ENCODE measurements around the gene CCDC28A. TPM values are rescaled to one million over a fixed set of nuclear protein-coding genes. Genes with fewer than 3 reads are reported as not detected.

The CCDC28A gene
- total and polyA plus RNA-seq, 4 donors: 11.9 to 20.3 (median 16.1) TPM

- TF ChIP-seq SP1 (IDR thresholded peaks at IDR 0.05) (no peak), HNF4A (conservative IDR thresholded peaks at IDR 0.05) (no peak), JUND (IDR thresholded peaks at IDR 0.05) (no peak), RAD21 (IDR thresholded peaks at IDR 0.05) (no peak), RXRA (IDR thresholded peaks at IDR 0.05) (no peak), REST (IDR thresholded peaks at IDR 0.05) (no peak), ZBTB33 (IDR thresholded peaks at IDR 0.05) (no peak), ATF3 (IDR thresholded peaks at IDR 0.05) (no peak)
- no peak for DNase-seq (ENCODE audit: low spot score)
- Histone ChIP-seq H3K9me3 (ENCODE audit: control insufficient read depth in 4 of 4, low read length in 3 of 4) (no peaks in the 10 kb centered on the region), H3K9ac (ENCODE audit: low read depth in 1 of 2, low read length in 2 of 2) (no peak overlapping the region), H3K27me3 (ENCODE audit: control insufficient read depth in 4 of 4, insufficient read depth in 4 of 4, low read length in 3 of 4) (no peaks in the 10 kb centered on the region), H3K27ac (ENCODE audit: low read depth in 1 of 2, low read length in 2 of 2) (no peak overlapping the region), H3K36me3 (ENCODE audit: control insufficient read depth in 4 of 4, insufficient read depth in 3 of 4, low read depth in 1 of 4, low read length in 3 of 4) (no peaks in the 10 kb centered on the region), H3K4me3 (ENCODE audit: low read depth in 1 of 3, low read length in 3 of 3) (no peak overlapping the region), H3K4me1 (ENCODE audit: control insufficient read depth in 4 of 4, insufficient read depth in 4 of 4, low read length in 3 of 4) (no peaks in the 10 kb centered on the region)
- WGBS: 89% methylated on average over 2 of the region's 2 CpGs
Measured at GRCh38 chr6:138800377-138801150, 27.0 kb downstream of the CCDC28A start.

- no peak for DNase-seq (ENCODE audit: low spot score)
- Histone ChIP-seq H3K9me3 (ENCODE audit: control insufficient read depth in 4 of 4, low read length in 3 of 4) (no peaks in the 10 kb centered on the region), H3K27me3 (ENCODE audit: control insufficient read depth in 4 of 4, insufficient read depth in 4 of 4, low read length in 3 of 4) (no peaks in the 10 kb centered on the region), H3K4me3 (ENCODE audit: low read depth in 1 of 3, low read length in 3 of 3) (no peak overlapping the region), H3K4me1 (ENCODE audit: control insufficient read depth in 4 of 4, insufficient read depth in 4 of 4, low read length in 3 of 4) (no peaks in the 10 kb centered on the region), H3K27ac (ENCODE audit: low read depth in 1 of 2, low read length in 2 of 2) (no peak overlapping the region), H3K36me3 (ENCODE audit: control insufficient read depth in 4 of 4, insufficient read depth in 3 of 4, low read depth in 1 of 4, low read length in 3 of 4) (no peaks in the 10 kb centered on the region), H3K9ac (ENCODE audit: low read depth in 1 of 2, low read length in 2 of 2) (no peak overlapping the region)
- no peak for TF ChIP-seq GABPA (IDR thresholded peaks at IDR 0.05 in 1 of 2, conservative IDR thresholded peaks at IDR 0.05 in 1 of 2)
- no peak for TF ChIP-seq CTCF (IDR thresholded peaks at IDR 0.05; ENCODE audit: low read depth, low read length, missing input control)
- no peak for TF ChIP-seq YY1 (IDR thresholded peaks at IDR 0.05)
- no peak for TF ChIP-seq FOXA2 (IDR thresholded peaks at IDR 0.05)
- no peak for TF ChIP-seq RXRA (IDR thresholded peaks at IDR 0.05)
- TF ChIP-seq TAF1 (conservative IDR thresholded peaks at IDR 0.05): no peak
- no peak for TF ChIP-seq NR2F2 (IDR thresholded peaks at IDR 0.05)
- TF ChIP-seq JUND (IDR thresholded peaks at IDR 0.05): no peak
- 91% methylated on average over 2 of the region's 2 CpGs for WGBS
Measured at GRCh38 chr6:138803331-138803730, 29.8 kb downstream of the CCDC28A start.
